AG08396 (cell line): Measurements from ENCODE around the gene DPP8.
"Not testable (repeated sequence)": the region's sequence is repeated elsewhere in the genome, so short reads cannot be mapped to it uniquely, and the experiment has no call there.

ENCODE experiments used
- DNase-seq: peaks from one replicate; pipeline ENCODE4 v3.0.0; 2012; ENCODE audit warnings: low spot score, mixed read lengths

Gene DPP8

GRCh38 chr15:65402961-65403360, 114.5 kb downstream of the DPP8 start:
- DNase-seq = no peak

DNA sequence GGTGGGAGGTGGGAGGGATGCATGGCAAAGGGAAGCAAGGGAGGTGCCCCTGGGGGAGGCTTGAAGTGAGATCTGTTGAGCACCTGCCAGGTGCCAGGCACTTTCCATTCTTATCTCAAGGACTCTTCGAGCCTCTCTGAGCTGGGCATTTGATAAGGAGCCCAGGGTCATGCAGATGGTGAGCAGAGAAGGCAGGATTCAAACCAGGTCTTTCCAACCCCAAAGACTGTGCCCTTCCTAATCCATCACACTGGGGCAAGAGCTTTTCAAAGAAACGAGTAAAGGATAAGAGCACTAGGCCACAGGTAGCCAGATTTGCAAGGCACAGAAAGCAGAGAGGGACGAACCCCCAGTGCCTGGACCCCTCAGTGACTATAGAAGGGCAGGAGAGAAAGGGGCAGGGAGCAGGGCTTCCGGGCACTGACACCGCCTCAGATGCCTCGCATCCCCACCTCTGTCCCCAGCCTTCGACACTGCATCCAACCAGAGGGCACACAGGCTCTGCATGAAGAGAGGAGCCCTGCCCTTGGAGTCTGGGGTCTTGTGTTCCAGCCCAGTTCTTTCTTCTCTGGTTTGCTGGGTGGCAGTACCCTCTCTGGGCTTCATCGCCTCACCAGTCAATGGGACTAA, 115.8 kb downstream of the DPP8 start:
- DNase-seq = no peak

GRCh38 chr15:65400760-65401610, 116.5 kb downstream of the DPP8 start:
- DNase-seq = peak; percentile 88

DNA sequence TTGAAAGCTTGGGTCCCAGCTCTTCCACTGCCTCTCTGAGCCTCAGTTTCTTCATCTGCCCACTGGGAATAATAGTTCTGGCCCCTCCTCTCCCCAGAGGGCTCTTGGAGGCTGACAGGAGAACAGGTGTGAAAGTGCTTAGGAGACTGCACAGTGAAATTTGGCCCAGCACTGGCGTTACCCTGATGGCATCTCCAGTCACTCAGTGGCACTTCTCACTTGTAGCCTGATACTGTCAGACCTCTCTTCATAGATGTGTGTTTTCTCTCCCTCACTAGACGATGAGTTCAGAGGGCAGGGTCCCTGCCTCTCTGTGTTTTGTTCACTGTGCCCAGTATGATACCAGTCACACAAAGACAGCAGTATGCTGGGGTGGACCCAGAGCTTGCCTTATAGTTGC, 117.5 kb downstream of the DPP8 start:
- DNase-seq = no peak

GRCh38 chr15:65399001-65399706, 118.3 kb downstream of the DPP8 start:
- DNase-seq = no peak

- DNase-seq = not testable (repeated sequence)
These were observed 119.0 kb downstream of the DPP8 start for GRCh38 chr15:65398486-65398885.

- DNase-seq = no peak
These were observed 120.5 kb downstream of the DPP8 start for GRCh38 chr15:65396965-65397317.

- no peak for DNase-seq
These were observed 121.1 kb downstream of the DPP8 start for GRCh38 chr15:65396283-65396964.

DNA sequence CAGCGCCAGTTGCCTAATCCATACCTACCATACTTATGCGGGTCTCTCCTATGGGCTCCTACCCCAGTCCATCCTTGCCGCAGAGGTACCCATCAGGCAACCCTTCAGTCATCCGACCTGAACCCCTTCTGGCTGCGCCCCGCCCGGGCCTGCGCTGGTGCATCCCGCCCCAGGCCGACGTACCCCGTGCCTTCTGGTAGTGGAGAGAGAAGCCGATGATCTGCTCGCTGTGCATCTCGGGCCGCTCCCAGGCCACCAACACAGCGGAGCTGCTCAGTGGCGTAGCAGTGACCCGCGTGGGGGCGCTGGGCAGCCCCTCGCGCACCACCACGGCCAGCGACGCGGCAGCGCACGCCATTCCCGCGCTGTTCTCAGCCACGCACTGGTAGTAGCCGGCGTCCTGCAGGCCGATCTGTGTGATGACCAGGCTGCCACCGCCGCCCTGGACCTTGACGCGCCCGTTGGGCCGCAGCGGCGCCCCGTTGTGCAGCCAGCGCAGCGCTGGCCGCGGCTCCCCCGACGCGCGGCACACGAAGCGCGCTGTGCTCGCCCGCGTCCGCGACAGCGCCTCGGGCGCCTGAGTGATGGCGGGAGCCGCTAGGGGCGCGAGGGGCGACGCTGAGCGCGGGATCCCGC, 121.8 kb downstream of the DPP8 start:
- DNase-seq = no peak

DNA sequence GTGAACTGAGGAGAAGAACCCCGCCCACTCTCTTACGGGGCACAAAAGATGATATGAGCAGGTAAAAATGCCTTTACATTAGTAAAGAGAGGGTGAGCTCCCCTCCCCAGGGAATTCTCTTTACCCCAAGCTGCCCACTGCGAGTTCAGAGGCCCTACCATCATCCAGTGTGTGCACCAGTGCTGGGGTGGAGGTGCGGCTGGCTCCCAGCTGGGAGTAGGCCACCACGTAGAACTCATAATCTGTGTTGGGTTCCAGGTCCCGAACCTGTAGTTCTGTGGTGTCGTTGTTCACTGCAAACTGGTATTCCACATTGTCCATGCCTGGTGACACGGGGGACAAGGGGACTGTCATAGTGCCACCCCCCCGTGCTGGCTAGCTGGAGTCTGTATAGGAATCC, 122.6 kb downstream of the DPP8 start:
- no peak for DNase-seq

- DNase-seq = no peak
These were observed 123.2 kb downstream of the DPP8 start for GRCh38 chr15:65394280-65394789.

DNA sequence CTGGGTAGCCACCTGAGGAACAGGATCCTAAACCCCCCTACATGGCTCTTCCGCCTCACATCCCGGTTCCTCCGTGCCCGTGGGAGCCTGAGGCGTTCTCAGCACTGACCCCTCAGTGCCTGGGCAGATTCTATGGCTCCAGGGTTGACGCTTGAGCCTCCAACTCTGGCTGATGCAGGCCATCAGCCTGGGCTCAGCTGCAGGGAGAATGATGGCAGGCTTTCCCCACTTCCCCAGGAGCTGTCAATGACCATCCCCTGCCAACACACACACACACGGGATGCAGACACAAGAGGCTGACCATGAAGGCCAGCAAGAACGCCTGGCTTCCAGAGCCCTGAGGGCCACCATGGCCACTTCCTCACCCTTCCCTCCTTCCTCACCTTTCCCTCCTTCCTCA, 123.9 kb downstream of the DPP8 start:
- no peak for DNase-seq

DNA sequence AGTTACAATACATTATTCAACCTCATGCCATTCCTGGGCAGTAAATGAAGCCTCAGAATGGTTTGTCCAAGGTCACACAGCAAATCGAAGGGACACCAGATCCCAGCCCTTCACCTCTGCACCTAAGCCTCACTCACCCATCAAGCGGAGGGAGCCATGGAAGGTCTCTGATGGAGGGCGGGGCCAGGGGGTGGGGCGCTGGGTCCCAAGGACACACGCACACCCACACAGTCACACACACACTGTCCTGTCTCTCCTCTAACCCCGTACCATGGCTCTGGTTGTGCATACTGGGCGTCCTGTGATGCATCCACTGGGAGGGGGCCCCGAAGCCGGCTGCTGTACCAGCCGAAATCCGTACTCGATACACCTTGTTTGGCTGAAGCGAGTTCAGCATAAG, 124.4 kb downstream of the DPP8 start:
- no peak for DNase-seq
